Omental fat pad (tissue), 4 donors: ENCODE results near the gene NTM. TPM values are rescaled to one million over a fixed set of nuclear protein-coding genes. Genes with fewer than 3 reads are reported as not detected.

Experiments used
- ATAC-seq: fragments of 150-250 bp; one replicate; pipeline ENCODE4 v1.9.1; 2016; ENCODE audit warnings: mild to moderate bottlenecking, moderate library complexity; ENCODE audit not compliant: low FRiP score
- DNase-seq: peaks from one replicate; pipeline ENCODE4 v3.0.0-alpha.2; 2019; ENCODE audit warnings: low spot score
- total RNA-seq, 4 donors: library from RNA; depleted of rRNA; stranded (reverse); fragments of >200 nt; gene quantifications; one replicate each; pipeline ENCODE4 v1.1.0, GENCODE V29; 2016
- TF ChIP-seq, protein P1 (sequence below), 3 donors: fragments of 450-650 bp; IDR thresholded peaks; one replicate each; pipeline ENCODE4 v1.5.1; 2016 to 2017; ENCODE audit warnings: antibody characterized with exemption in 3 of 3, mild to moderate bottlenecking in 3 of 3, moderate library complexity in 2 of 3

NTM gene
- total RNA-seq, 4 donors from 2014 or later, result 0.56 to 5.5 (median 2.4) TPM

DNA sequence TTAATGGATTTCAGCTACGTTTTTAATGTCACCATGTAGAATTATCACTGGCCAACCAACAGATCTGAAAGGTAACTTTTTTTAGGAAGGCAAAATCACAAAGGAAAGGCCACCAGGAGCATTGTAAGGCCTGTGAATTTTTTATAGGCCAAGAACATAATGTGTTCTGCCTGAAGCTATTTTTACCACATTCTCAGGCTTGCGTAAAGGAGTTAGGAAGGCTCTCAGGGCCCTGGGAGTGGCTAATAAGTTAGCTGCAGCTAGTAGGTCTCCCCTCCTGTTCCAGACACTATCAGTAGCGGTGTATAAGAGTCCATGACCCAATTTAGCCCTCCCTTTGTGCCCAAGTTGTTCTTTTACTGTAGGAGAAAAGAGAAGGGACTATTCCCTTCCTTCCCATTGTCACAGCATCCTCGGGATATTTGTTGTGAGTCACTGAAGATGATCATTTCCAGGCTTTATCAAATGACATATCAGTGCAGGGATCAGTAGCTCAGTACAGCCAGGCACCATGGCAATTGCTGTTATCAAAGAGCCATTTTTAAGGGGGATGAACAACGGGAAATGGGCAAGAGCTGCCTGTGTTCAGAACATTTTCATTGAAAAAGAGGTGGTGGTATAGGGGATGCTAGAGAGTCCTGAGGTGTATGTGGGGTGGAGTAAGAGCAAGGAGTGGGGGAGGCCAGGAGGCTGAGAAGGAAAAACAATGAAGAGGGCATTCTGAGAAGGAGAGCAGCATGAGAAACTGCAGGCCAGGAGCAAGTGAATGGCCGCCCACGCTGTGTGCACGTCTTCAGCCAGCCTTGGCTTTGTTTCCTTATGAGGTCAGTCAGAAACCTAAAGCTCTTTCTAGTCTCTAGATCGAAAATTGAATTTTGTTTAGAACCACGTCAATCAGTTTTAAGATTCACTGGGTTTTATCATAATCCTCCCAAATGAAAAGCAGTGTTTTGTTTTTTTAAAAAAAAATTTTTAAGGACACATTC is 940.3 kb downstream of the NTM start:
- no peak for ATAC-seq
- no peak for DNase-seq
- TF ChIP-seq, protein P1, sequence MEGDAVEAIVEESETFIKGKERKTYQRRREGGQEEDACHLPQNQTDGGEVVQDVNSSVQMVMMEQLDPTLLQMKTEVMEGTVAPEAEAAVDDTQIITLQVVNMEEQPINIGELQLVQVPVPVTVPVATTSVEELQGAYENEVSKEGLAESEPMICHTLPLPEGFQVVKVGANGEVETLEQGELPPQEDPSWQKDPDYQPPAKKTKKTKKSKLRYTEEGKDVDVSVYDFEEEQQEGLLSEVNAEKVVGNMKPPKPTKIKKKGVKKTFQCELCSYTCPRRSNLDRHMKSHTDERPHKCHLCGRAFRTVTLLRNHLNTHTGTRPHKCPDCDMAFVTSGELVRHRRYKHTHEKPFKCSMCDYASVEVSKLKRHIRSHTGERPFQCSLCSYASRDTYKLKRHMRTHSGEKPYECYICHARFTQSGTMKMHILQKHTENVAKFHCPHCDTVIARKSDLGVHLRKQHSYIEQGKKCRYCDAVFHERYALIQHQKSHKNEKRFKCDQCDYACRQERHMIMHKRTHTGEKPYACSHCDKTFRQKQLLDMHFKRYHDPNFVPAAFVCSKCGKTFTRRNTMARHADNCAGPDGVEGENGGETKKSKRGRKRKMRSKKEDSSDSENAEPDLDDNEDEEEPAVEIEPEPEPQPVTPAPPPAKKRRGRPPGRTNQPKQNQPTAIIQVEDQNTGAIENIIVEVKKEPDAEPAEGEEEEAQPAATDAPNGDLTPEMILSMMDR (IDR thresholded peaks at IDR 0.05), result no peak

DNA sequence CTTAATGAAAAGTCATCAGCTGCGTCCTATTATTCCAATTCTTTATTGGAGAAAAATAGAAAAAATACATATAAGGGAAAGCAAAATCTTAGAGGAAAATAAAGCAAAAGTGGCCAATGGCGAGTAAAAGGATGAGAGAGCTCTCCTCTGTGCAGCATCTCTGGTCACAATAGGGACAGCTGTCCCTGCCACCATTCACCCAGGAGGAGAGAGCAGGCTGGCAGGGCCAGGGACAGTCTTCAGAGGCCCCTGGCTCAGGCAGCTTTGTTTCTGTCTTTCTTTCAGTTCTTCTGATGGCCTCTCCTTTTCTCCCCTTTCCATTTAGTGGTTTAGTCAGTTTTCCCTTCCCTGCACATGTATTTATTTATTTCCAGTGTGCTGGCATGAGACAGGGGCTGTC is 941.3 kb downstream of the NTM start:
- DNase-seq (no peak), ATAC-seq (no peak)
- TF ChIP-seq, protein P1 (IDR thresholded peaks at IDR 0.05), result no peak

GRCh38 chr11:132312161-132312560 is 941.7 kb downstream of the NTM start:
- TF ChIP-seq, protein P1 (IDR thresholded peaks at IDR 0.05), result no peak
- DNase-seq (no peak), ATAC-seq (no peak)

GRCh38 chr11:132312701-132313111 is 942.3 kb downstream of the NTM start:
- ATAC-seq (no peak), DNase-seq (no peak)
- TF ChIP-seq, protein P1 (IDR thresholded peaks at IDR 0.05), result no peak

GRCh38 chr11:132314911-132315455 is 944.6 kb downstream of the NTM start:
- TF ChIP-seq, protein P1 (IDR thresholded peaks at IDR 0.05), result no peak
- no peak for ATAC-seq

DNA sequence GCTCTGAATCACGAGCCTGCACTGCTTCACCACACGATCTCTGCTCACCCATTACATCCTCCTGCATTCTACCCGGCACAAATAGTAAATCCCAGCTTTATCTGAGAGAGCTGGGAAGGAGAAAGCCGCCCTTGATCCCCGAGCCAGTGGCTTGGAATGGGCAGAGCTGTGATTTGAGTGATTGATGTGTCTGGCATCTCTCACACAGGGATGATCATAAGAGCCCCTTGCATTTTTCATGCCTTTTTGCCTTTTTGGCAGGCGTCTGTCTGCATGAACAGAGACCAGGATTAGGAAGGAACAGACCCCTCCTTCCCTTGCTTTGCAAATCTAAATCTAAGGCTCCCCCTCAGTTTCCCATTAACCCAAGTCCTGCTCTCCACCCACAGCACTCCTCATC is 945.3 kb downstream of the NTM start:
- TF ChIP-seq, protein P1 (IDR thresholded peaks at IDR 0.05), result no peak
- DNase-seq (no peak), ATAC-seq (no peak)

More at GRCh38 chr11:132314911-132315455, 944.6 kb downstream of the NTM start:
- no peak for DNase-seq
